K562 (cell line): ENCODE results near the gene CNTN2. TPM values are rescaled to one million over a fixed set of nuclear protein-coding genes. Genes with fewer than 3 reads are reported as not detected.

ENCODE experiments used
- MAFK ChIP-seq: IDR thresholded peaks from 2 replicates; pipeline ENCODE4 v1.6.1; 2011; ENCODE audit warnings: low read length, improper control_type of control experiment
- TAF15 ChIP-seq: fragments of 200-400 bp; formaldehyde crosslinking; IDR thresholded peaks from 2 replicates; pipeline ENCODE4 v1.6.1; 2017; ENCODE audit warnings: mild to moderate bottlenecking, low read depth, low read length, moderate library complexity
- ZBTB34 ChIP-seq: fragments of 250-450 bp; sonication (Bioruptor Pico); IDR thresholded peaks from 2 replicates; pipeline ENCODE4 v1.8.0; 2021; ENCODE audit warnings: mild to moderate bottlenecking, moderate library complexity
- ZNF318 ChIP-seq, 2 experiments: fragments of 450-650 bp; IDR thresholded peaks; 2 replicates each; pipeline ENCODE4 v1.6.1; 2016; ENCODE audit warnings: mild to moderate bottlenecking in 2 of 2, borderline replicate concordance in 1 of 2, low read depth in 1 of 2, moderate library complexity in 1 of 2
- polyA plus RNA-seq, 8 experiments: library from polyadenylated mRNA; depleted of rRNA in 4 of 8; stranded (reverse) in 5 of 8; unstranded in 3 of 8; fragments of >200 nt; fragmentation: Nextera tagmentation in 2 of 8; fragmentation: Illumina TruSeq in 1 of 8; extraction: Ambion mirVana in 2 of 8; extraction: Trizol in 1 of 8; gene quantifications; 2 replicates each; pipeline versions ENCODE4 v1.2.1 to v1.2.3, GENCODE V29; 2011 to 2014; ENCODE audit warnings: inconsistent platforms in 1 of 8, missing spikeins in 1 of 8
- total RNA-seq, 7 experiments: library from RNA; depleted of rRNA in 6 of 7; stranded (reverse); fragments of >200 nt in 6 of 7; fragmentation: Illumina TruSeq in 2 of 7; extraction: Trizol in 2 of 7; gene quantifications; 2 replicates each; pipeline versions ENCODE4 v1.2.1 to v1.2.3, GENCODE V29; 2011 to 2021; ENCODE audit warnings: low replicate concordance in 1 of 7
- TF ChIP-seq, protein P1 (sequence below): sonication (generic); formaldehyde crosslinking; IDR thresholded peaks from 2 replicates; pipeline ENCODE4 v1.8.0; 2023; ENCODE audit warnings: missing genetic modification reagents, mild to moderate bottlenecking, borderline replicate concordance

The CNTN2 gene
- total and polyA plus RNA-seq, 9 of the 15 experiments (the other 6 are each of a cell fraction or from before 2014, with no cell fraction given), result not detected

- TF ChIP-seq, protein P1, sequence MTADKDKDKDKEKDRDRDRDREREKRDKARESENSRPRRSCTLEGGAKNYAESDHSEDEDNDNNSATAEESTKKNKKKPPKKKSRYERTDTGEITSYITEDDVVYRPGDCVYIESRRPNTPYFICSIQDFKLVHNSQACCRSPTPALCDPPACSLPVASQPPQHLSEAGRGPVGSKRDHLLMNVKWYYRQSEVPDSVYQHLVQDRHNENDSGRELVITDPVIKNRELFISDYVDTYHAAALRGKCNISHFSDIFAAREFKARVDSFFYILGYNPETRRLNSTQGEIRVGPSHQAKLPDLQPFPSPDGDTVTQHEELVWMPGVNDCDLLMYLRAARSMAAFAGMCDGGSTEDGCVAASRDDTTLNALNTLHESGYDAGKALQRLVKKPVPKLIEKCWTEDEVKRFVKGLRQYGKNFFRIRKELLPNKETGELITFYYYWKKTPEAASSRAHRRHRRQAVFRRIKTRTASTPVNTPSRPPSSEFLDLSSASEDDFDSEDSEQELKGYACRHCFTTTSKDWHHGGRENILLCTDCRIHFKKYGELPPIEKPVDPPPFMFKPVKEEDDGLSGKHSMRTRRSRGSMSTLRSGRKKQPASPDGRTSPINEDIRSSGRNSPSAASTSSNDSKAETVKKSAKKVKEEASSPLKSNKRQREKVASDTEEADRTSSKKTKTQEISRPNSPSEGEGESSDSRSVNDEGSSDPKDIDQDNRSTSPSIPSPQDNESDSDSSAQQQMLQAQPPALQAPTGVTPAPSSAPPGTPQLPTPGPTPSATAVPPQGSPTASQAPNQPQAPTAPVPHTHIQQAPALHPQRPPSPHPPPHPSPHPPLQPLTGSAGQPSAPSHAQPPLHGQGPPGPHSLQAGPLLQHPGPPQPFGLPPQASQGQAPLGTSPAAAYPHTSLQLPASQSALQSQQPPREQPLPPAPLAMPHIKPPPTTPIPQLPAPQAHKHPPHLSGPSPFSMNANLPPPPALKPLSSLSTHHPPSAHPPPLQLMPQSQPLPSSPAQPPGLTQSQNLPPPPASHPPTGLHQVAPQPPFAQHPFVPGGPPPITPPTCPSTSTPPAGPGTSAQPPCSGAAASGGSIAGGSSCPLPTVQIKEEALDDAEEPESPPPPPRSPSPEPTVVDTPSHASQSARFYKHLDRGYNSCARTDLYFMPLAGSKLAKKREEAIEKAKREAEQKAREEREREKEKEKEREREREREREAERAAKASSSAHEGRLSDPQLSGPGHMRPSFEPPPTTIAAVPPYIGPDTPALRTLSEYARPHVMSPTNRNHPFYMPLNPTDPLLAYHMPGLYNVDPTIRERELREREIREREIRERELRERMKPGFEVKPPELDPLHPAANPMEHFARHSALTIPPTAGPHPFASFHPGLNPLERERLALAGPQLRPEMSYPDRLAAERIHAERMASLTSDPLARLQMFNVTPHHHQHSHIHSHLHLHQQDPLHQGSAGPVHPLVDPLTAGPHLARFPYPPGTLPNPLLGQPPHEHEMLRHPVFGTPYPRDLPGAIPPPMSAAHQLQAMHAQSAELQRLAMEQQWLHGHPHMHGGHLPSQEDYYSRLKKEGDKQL (CRISPR knock-in tag), result no peak
- peak in 1 of 2 experiments; percentile 61; a peak in 2 of 4 replicates for TF ChIP-seq ZNF318 (IDR thresholded peaks at IDR 0.05; ENCODE audit: borderline replicate concordance in 1 of 2, low read depth in 1 of 2)
- TF ChIP-seq MAFK, result no peak; the same call in 1 of the 2 replicates
- no peak for TF ChIP-seq TAF15
- TF ChIP-seq ZBTB34, result no peak
Observed at GRCh38 chr1:205121660-205122488, 78.9 kb downstream of the CNTN2 start, which contains the start of gene RBBP5 (continued).
